Suprapubic skin (tissue), 3 donors: Measurements from ENCODE around the gene GANC.

Experiments
- POLR2AphosphoS5 ChIP-seq, 3 donors: sonication (generic); formaldehyde crosslinking; IDR thresholded peaks; one replicate each; pipeline ENCODE4 v1.6.1; 2017; ENCODE audit warnings: antibody characterized with exemption in 3 of 3
- TF ChIP-seq, protein P1 (sequence below), 2 donors: fragments of 200-600 bp in 1 of 2; fragments of 450-650 bp in 1 of 2; sonication (generic) in 1 of 2; IDR thresholded peaks; one replicate each; pipeline ENCODE4 v1.5.1; 2016 to 2019; ENCODE audit warnings: antibody characterized with exemption in 2 of 2, mild to moderate bottlenecking in 1 of 2, moderate library complexity in 1 of 2

DNA sequence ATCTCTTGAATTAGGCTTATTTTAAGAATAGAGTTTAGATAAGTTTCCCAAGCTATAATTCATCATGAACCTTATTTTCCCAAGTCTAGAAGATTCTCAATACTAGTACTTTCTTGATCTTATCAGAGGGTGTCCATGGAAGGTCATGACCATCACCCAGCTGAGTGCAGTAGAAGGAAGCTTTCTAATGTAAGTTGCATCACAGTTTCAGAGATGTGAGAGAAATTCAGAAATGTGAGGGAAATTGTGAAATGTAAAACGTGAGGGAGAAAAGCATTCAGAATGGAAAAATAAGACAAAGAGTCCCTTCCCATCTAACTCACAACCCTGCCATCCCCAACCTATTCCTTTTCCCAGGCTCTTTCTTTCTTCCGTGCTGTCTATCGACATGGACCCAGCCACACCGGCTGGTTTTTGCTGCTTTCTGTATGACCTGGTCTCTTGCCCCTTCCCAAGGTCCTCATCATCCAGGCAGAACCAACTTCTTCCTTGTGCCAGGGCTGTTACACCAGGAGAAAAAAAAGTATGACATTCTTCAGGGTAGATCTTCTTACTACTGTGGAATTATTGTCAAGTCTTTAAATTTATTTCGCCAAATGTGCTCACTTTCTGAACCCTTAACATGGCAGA is 93.0 kb downstream of the GANC start:
- no peak for TF ChIP-seq POLR2AphosphoS5 (IDR thresholded peaks at IDR 0.05)
- TF ChIP-seq, protein P1, sequence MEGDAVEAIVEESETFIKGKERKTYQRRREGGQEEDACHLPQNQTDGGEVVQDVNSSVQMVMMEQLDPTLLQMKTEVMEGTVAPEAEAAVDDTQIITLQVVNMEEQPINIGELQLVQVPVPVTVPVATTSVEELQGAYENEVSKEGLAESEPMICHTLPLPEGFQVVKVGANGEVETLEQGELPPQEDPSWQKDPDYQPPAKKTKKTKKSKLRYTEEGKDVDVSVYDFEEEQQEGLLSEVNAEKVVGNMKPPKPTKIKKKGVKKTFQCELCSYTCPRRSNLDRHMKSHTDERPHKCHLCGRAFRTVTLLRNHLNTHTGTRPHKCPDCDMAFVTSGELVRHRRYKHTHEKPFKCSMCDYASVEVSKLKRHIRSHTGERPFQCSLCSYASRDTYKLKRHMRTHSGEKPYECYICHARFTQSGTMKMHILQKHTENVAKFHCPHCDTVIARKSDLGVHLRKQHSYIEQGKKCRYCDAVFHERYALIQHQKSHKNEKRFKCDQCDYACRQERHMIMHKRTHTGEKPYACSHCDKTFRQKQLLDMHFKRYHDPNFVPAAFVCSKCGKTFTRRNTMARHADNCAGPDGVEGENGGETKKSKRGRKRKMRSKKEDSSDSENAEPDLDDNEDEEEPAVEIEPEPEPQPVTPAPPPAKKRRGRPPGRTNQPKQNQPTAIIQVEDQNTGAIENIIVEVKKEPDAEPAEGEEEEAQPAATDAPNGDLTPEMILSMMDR (IDR thresholded peaks at IDR 0.05), result no peak
